Measurements from ENCODE around the gene CD48.

CD48 gene

DNA sequence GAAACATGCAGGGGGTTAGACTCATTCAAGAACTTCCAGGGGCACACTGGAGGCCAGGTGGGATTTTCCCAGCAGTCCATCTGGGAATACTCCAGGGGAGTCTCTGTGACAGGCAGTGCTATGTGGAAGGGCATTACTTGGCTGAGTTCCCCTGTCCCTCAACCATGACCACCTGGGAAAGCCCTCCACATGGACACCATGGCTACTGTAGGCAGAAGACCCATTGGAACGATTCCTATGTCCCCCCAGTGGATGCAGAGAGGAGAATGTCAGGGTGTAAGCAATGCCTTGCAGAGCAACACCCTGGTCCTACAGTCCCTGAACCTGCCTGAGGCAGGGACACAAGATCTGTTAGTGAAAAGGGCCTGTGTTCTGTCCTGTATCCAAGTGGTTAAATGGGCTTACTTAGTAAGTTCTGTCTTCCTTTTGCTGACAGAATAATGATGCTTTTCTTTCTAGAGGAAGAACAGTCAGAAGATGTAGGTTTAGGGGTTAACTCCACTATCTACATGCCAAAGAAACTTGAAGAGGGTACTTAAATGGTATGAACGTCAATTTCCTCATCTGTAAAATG, 78.2 kb downstream of the CD48 start:
- Histone ChIP-seq H3K4me2 (peak overlapping the region; percentile 95), H3K4me3 (peak overlapping the region; percentile 19; the same call in 1 of the 2 replicates), H3K36me3 (peaks cover 75% of the 10 kb centered on the region), H3K4me1 (peaks cover 100% of the 10 kb centered on the region), H3K27ac (peak overlapping the region; percentile 95), H4K20me1 (peaks cover 8% of the 10 kb centered on the region; the same call in 1 of the 2 replicates), H3K9me3 (no peaks in the 10 kb centered on the region), H3K9ac (peak overlapping the region; percentile 15; the same call in 1 of the 2 replicates), H3K27me3 (no peaks in the 10 kb centered on the region)
- TF ChIP-seq Cebpa-rat (IDR thresholded peaks at IDR 0.05): no peak

DNA sequence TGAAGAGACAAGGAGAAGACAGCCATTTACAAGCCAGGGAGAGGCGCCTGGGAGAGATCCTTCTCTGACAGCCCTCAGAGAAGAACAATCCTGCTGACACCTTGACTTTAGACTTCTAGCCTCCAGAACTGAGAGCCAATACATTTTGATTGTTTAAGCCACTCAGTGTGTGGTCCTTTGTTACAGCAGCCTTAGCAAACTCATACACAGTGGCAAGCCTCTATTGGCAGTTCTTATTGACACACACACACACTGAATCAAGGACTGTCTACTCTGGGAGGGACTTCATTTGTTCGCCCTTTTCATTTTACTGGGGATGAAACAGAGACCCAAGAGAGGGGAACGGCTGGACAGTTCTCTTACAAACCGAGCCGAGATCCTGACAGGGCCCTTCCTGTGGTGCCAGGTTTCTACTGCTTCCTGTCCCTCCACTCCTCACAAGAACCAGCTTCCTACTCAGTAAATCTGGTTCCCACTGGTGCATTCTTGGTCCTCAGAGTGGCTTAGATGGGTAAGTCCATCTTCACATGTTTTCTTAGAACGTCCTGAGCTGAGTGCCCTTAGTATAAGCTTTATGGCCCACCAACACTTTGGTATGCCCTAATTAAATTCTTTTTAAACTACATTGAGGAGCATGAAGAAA, 79.5 kb downstream of the CD48 start:
- Histone ChIP-seq H3K4me2 (peak overlapping the region; percentile 95), H3K4me3 (peak overlapping the region; percentile 27; the same call in 1 of the 2 replicates), H3K27me3 (no peaks in the 10 kb centered on the region), H3K9me3 (no peaks in the 10 kb centered on the region), H3K4me1 (peaks cover 100% of the 10 kb centered on the region), H3K36me3 (peaks cover 75% of the 10 kb centered on the region), H3K27ac (peak overlapping the region; percentile 95), H4K20me1 (no peaks in the 10 kb centered on the region), H3K9ac (peak overlapping the region; percentile 66; the same call in 1 of the 2 replicates)
- no peak for TF ChIP-seq Cebpa-rat (IDR thresholded peaks at IDR 0.05)

DNA sequence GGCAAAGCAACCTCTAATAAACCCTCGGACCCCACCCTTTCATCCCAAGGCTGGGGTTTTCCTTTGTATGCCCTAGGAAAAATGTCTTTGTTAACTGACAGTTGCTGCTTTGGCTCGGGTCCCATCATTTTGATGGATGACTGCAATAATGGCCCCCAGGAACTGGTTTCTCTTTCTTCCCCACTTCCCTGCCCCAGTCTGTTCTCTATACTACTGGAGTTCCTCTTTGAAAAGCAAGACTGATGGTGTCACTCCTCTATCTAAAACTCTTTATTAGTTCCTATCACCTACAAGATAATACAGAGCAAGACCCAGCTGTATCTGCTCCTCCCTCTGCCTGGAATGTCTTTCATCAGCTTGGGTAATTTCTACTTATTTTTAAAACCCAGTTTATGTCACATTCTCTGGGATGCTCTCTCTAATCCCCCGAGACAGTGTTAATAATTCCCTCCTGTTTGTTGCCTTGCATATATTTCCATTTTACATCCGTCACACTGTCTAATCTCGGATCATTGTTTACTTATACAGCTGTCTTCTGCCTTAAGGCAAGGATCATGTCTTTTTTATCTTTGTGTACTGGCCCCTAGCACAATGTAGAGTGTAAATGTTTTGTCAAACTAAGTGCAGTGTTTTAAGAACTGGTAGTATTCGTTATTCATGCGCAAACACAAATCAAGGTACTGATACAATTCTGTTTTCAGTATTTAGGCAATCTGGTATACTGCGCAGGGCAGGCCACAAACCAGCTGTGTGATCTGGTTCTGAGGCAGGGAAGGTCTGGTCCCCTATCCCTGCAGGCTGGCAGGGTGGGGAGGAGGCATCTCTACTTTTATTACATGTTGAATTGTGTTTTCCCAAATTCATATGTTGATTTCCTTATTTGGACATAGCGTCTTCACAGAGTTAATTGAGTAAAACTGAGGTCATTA, 80.8 kb downstream of the CD48 start:
- Histone ChIP-seq H4K20me1 (no peaks in the 10 kb centered on the region), H3K4me3 (peak overlapping the region; percentile 27), H3K9ac (peak overlapping the region; percentile 66), H3K9me3 (no peaks in the 10 kb centered on the region), H3K4me1 (peaks cover 100% of the 10 kb centered on the region), H3K27ac (peak overlapping the region; percentile 95), H3K36me3 (peaks cover 67% of the 10 kb centered on the region), H3K4me2 (peak overlapping the region; percentile 95), H3K27me3 (no peaks in the 10 kb centered on the region)
- TF ChIP-seq Cebpa-rat (IDR thresholded peaks at IDR 0.05): no peak

DNA sequence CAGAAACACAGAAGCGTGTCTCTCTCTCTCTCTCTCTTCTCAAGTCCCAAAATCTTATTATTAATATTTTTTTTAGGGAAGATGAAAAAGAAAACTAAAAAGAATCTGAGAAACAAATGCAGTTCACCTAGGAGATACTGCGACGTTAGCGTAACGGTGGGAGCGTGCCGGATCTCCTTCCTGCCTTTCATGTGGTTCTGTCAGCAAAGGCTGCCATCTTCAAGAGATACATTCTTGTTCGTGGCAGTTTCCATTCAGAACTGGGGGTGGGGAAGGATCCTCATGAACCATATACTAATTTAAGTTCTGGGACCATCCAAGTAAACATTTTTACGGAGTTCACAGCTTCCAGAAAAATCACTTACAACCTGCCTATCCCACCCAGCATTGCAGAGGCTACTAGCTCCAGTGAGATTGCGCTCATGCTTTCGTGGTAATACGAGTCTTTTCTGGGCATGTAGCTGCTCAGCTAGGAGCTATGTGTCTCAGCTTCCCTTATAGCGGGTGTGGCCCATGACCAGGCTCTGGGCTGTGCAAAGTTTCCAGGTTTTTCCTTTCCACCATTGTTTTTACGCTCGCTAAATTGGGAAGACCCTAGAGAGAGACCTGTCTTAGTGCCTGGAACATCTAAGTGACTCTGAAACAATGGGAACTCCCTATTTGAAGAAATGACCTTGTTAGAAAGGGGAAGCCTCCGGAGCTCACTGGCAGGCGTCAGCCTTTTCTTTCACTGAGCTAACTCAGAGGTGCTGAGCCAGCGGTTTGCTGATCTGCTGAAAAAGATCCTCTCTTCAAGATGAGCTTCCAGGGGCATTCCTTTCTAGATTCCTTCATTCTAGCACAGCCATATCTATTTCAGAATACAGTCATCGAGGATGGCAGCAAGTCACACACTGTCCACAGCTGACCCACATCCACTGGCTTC, 82.1 kb downstream of the CD48 start:
- Histone ChIP-seq H3K9ac (peak overlapping the region; percentile 66), H3K4me1 (peaks cover 98% of the 10 kb centered on the region), H3K4me3 (peak overlapping the region; percentile 27), H3K27ac (peak overlapping the region; percentile 95), H3K36me3 (peaks cover 55% of the 10 kb centered on the region), H3K4me2 (peak overlapping the region; percentile 95), H4K20me1 (no peaks in the 10 kb centered on the region), H3K9me3 (no peaks in the 10 kb centered on the region), H3K27me3 (no peaks in the 10 kb centered on the region)
- no peak for TF ChIP-seq Cebpa-rat (IDR thresholded peaks at IDR 0.05)

DNA sequence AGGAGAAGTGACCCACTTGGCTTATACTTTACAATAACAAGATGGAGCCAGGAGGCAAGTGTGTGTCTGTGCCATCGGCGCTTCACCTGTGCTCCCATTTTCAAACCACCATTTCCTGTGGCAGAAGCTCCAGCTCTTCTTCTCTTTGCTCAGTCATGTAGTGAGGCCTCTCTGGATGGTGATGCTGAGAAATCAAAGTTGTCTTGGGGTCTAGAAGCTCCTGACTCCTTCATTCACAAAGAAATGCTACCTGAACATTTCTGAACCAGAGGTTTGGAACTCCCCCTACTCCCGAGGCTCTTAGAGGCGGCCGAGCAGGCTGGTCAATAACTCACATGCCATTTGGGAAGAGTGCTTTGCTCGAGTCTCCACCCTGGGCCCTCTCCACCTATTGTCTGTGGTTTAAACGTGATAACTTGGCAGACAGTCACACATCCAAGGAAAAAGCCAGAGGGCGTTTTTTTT, 82.8 kb downstream of the CD48 start:
- peak overlapping the region; percentile 95 for H3K27ac ChIP-seq
- H4K20me1 ChIP-seq: no peaks in the 10 kb centered on the region
- H3K36me3 ChIP-seq: peaks cover 48% of the 10 kb centered on the region
- H3K4me2 ChIP-seq: peak overlapping the region; percentile 95
- H3K4me3 ChIP-seq: peak overlapping the region; percentile 27
- peaks cover 95% of the 10 kb centered on the region for H3K4me1 ChIP-seq
- H3K9me3 ChIP-seq: no peaks in the 10 kb centered on the region
- no peaks in the 10 kb centered on the region for H3K27me3 ChIP-seq
- no peak for TF ChIP-seq Cebpa-rat (IDR thresholded peaks at IDR 0.05)
- peak overlapping the region; percentile 66 for H3K9ac ChIP-seq
